Neuron (in vitro differentiated cells): ENCODE measurements around the gene IMMP2L.
"Not testable (repeated sequence)": the region's sequence is repeated elsewhere in the genome, so short reads cannot be mapped to it uniquely, and the experiment has no call there.

ENCODE experiments used
- H2AFZ ChIP-seq: one replicate; pipeline ENCODE4 v1.6.1; 2013; ENCODE audit warnings: low read depth, mild to moderate bottlenecking, inconsistent platforms, low read length, moderate library complexity
- H3K27me3 ChIP-seq: one replicate; pipeline ENCODE4 v1.6.1; 2013; ENCODE audit warnings: low read length; ENCODE audit not compliant: insufficient read depth
- H3K36me3 ChIP-seq: one replicate; pipeline ENCODE4 v1.6.1; 2013; ENCODE audit warnings: low read length; ENCODE audit not compliant: insufficient read depth
- H3K4me1 ChIP-seq: one replicate; pipeline ENCODE4 v1.6.1; 2013; ENCODE audit warnings: low read length; ENCODE audit not compliant: insufficient read depth
- H3K4me3 ChIP-seq: 2 replicates; pipeline ENCODE4 v1.5.1; 2013; ENCODE audit warnings: mild to moderate bottlenecking, low read length, moderate library complexity
- H3K9me3 ChIP-seq: one replicate; pipeline ENCODE4 v1.6.1; 2013; ENCODE audit warnings: low read length

Gene IMMP2L

DNA sequence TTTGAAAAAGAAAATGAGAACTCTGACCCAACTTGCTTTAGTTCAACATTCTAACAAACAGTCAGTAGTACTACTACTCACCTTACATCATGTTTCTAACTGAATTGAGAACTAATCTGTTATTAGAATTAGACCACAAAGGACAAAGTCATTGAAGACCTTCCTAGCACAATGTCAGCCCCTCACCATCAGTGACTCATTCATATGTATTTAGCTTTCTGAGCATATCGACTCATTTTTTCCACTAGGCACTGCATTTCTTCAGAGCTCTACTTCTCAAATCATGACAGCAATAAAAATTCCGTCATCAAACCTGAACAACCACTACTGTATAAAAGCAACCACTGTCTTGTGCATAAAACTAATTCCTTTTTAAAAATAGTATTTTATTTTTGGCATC, 475.8 kb downstream of the IMMP2L start:
- H2AFZ ChIP-seq = no peak overlapping the region
- H3K27me3 ChIP-seq = no peaks in the 10 kb centered on the region
- H3K4me3 ChIP-seq = no peak overlapping the region
- H3K36me3 ChIP-seq = no peaks in the 10 kb centered on the region
- no peaks in the 10 kb centered on the region for H3K9me3 ChIP-seq
- peaks cover 27% of the 10 kb centered on the region for H3K4me1 ChIP-seq

DNA sequence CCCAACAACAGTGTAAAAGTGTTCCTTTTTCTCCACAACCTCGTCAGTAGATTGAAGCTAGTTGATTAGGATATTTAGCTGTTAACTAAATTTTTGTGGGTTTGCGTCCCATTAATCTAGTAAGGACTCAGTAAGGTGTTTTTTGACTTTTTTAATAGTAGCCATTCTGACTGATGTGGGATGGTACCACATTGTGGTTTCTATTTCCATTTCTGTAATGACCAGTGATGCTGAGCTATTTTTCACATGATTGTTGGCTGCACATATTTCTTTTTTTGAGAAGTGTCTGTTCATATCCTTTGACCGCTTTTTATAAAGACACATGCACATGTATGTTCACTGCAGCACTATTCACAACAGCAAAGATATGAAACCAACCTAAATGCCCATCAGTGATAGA, 476.9 kb downstream of the IMMP2L start:
- no peaks in the 10 kb centered on the region for H3K36me3 ChIP-seq
- H3K27me3 ChIP-seq = no peaks in the 10 kb centered on the region
- H3K9me3 ChIP-seq = no peaks in the 10 kb centered on the region
- no peak overlapping the region for H2AFZ ChIP-seq
- no peak overlapping the region for H3K4me3 ChIP-seq
- peaks cover 33% of the 10 kb centered on the region for H3K4me1 ChIP-seq

DNA sequence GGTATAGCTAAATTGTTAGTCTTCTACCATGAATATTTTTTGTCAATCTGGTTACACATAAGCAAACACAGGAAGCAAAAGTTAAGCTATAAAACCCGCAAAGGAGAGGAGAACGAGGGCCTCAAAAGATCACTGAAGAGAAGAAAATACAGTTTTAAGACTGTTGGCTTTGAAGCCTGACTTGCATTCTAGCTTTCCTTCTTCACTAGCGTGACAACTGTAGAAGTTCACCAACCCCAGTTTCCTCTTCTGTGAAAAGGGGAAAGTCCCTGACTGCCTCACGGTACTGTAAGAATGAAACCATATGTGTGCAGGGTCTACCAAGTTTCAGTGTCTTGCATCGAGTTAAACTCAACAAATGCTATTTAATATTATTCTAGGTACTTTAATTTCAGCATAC, 478.9 kb downstream of the IMMP2L start:
- H3K36me3 ChIP-seq = no peaks in the 10 kb centered on the region
- no peaks in the 10 kb centered on the region for H3K27me3 ChIP-seq
- no peak overlapping the region for H3K4me3 ChIP-seq

DNA sequence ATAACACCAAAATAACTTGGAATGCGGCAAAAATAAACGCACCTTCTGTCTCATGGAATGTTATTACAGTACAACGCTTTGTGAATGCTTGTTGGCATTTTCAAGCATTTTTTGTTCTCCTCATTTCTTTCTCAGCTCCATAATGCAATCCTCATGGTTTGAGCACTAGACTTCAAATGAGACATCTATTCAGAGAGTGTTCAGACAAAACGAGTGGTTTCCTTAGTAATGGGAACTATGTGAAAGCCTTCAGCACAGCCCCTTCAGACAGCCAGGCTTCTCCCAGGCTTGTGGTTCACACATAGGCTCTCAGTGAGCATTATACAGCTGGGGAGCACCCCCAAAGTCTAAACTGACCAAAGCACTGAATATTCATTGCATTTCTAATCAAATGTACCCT, 479.9 kb downstream of the IMMP2L start:
- Histone ChIP-seq H3K9me3 (no peaks in the 10 kb centered on the region), H3K4me1 (peaks cover 35% of the 10 kb centered on the region), H3K27me3 (no peaks in the 10 kb centered on the region), H3K4me3 (peak overlapping the region; percentile 15), H2AFZ (peak overlapping the region; percentile 20), H3K36me3 (no peaks in the 10 kb centered on the region)

More for the DNA sequence above, 478.9 kb downstream of the IMMP2L start:
- Histone ChIP-seq H3K9me3 (no peaks in the 10 kb centered on the region), H3K4me1 (peaks cover 33% of the 10 kb centered on the region), H2AFZ (peak overlapping the region; percentile 37)

DNA sequence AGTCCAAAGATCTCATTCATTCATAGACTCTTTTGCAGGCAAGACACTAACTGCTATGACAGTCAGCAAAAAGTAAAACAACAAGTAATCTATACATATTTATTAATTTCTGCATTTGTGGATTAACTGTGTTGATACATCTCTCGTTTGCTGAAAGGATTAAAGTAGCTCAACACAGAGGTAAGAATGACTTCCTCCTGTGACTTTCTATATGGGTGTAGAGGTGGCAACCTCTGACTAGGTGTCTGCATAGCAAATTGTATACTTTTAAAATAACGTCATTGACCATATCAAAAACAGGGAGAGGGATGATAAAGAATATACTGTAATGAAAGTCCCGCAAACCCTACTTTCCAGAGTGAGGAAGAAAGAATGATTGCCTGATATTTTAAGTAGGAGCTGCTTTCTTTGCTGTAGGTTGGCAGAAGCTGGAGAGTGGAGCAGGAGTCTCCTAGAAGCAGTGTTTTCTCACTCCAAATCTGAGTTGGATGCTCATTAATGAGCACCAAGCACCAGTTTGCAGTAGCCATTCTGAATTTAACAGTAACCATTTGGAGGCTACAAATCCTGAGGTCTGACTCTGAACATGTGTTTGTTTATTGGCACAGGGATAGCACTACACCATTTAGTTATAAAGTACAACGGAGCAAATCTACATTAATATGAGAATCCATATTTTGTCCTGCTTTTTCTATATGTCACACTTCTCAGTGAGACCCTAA, 480.6 kb downstream of the IMMP2L start:
- Histone ChIP-seq H3K36me3 (no peaks in the 10 kb centered on the region), H2AFZ (peak overlapping the region; percentile 6), H3K9me3 (no peaks in the 10 kb centered on the region), H3K27me3 (no peaks in the 10 kb centered on the region), H3K4me1 (peaks cover 35% of the 10 kb centered on the region), H3K4me3 (peak overlapping the region; percentile 15)

DNA sequence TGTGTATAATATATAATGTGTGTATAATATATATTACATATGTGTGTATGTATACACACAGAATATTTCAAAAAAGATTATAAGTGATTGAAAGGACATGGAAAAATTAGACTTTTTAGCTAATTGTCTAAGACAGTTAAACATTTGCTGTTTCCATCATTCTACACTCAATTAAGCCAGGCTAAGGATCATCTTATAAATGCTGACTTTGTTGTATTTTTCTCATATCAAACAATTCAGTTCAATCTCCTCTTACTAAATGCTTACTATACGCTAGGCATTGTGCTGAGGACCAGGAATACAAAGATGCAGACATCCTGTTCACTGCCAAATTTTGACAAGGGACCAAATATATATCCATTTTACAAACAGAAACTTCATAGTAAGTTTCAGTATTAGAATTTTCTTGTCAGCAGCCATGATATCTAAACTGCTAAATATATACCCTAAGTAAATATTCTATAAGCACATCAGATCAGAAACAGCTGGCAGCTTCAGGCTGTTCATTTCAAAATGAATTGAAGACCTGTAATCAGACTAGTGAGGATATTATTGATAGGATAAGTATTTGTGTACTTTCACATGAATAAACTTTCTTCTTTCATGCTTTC, 481.7 kb downstream of the IMMP2L start:
- H3K27me3 ChIP-seq = no peaks in the 10 kb centered on the region
- peaks cover 35% of the 10 kb centered on the region for H3K4me1 ChIP-seq
- H3K9me3 ChIP-seq = no peaks in the 10 kb centered on the region
- H3K4me3 ChIP-seq = no peak overlapping the region
- no peak overlapping the region for H2AFZ ChIP-seq
- H3K36me3 ChIP-seq = no peaks in the 10 kb centered on the region

DNA sequence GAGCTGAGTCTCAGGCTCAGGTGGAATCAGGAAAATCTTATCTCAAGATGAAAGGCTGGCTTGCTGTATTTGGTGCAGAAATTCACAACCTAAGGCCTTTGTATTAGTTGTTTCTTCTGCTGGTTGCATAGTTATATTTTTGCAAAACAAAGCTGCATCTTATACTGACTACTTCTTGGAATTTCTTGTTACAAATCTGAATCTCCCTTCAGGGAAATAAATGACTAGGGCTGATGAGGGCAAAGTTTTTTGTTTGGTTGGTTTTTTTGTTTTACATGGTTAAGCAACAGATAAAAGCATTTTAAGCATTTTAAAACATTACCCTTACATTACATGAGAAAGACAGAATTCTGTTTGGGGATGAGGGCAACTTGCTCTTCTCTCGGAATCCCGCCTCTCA, 485.3 kb downstream of the IMMP2L start:
- peaks cover 34% of the 10 kb centered on the region for H3K4me1 ChIP-seq
- H3K9me3 ChIP-seq = no peaks in the 10 kb centered on the region
- H3K27me3 ChIP-seq = no peaks in the 10 kb centered on the region
- H2AFZ ChIP-seq = no peak overlapping the region
- no peaks in the 10 kb centered on the region for H3K36me3 ChIP-seq
- no peak overlapping the region for H3K4me3 ChIP-seq

DNA sequence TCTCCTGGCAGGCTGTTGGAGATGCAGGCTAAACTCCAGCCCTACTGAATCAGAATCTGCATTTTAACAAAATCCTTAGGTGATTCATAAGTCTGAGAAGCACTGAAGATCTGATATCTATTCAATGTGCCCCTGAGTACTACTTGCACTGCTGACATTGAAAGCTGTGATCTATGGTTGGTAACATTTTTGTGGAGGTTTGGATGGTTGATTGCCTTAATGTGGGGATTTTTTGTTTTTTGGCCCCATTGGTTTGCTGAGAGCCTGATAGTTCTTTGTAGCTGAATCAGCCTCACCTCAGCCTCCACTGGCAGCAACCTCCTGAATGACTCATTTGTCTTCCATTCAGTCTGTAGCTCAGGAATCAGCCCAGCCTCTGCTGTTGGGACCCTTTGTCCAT, 486.1 kb downstream of the IMMP2L start:
- H3K27me3 ChIP-seq = no peaks in the 10 kb centered on the region
- no peak overlapping the region for H2AFZ ChIP-seq

DNA sequence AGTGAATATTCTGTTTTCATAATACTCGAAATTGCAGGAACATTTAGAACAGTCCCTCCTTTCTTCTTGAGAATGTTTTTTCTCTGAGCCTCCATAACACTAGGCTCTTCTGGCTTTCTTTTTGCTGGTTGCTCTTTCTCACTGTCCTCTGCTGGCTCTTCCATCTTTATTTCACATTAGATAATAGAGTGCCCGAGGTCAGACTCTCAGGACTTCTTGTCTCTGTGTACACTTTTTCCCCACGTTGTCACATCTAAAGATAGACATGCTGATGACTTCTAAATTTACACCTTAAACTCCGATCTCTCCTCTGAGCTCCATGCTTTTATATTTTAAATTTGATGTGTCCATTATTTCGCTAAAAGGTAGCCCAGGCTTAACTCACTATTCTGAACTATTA, 486.8 kb downstream of the IMMP2L start:
- Histone ChIP-seq H3K27me3 (no peaks in the 10 kb centered on the region), H3K4me3 (no peak overlapping the region), H3K4me1 (peaks cover 19% of the 10 kb centered on the region), H3K36me3 (no peaks in the 10 kb centered on the region), H3K9me3 (no peaks in the 10 kb centered on the region), H2AFZ (no peak overlapping the region)

More for the DNA sequence above, 486.1 kb downstream of the IMMP2L start:
- Histone ChIP-seq H3K9me3 (no peaks in the 10 kb centered on the region), H3K4me3 (no peak overlapping the region), H3K4me1 (peaks cover 26% of the 10 kb centered on the region), H3K36me3 (no peaks in the 10 kb centered on the region)

DNA sequence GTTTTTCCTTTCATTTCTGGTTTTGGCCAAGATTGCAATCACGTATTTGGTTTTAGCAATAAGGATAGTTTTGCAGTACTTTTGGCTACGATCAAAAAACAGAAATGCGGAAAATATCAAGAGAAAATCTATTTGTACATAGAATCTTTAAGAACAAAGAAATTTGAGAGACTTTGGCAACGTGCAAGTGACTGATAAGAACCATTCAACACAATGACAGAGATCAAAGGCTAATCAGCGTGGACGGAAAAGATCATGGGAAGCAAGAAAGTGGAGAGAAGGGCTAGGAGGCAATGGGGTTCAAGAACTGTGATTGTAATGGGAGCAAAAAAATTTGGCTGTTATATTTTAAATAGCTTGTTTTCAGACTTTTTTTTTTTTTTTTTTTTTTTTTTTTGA, 487.5 kb downstream of the IMMP2L start:
- Histone ChIP-seq H3K4me3 (no peak overlapping the region), H3K36me3 (no peaks in the 10 kb centered on the region), H3K4me1 (peaks cover 19% of the 10 kb centered on the region), H3K9me3 (no peaks in the 10 kb centered on the region), H2AFZ (no peak overlapping the region), H3K27me3 (no peaks in the 10 kb centered on the region)

DNA sequence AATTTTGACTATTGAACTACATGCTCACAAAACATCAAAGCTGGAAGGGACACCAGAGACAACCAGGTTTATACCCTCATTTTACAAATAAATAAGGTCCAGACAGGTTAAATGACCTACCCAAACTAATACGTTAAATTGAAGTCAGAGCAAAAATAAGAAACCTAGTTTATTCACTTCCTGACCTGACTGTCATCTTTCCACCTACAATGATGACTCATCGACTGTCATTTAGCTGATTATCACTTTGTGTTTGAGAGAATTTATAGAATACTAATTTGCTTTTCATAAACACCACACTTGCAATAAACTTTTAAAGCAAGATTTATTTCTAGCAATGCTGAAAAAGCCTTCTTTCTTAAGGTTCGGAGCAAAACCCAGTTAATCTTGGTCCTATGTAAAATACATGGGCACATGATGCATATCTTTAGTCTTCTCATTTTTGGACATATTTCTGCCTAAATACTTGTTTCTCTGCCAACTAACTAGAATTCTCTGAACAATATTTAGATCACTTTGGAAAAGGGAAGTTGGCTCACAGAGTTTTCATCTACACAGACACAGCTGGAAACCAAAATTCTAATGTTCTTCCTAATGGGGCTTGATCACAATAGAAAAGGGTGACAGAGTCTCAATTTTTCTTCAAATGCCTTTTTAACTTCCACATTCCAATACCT, 488.1 kb downstream of the IMMP2L start:
- Histone ChIP-seq H2AFZ (no peak overlapping the region), H3K4me1 (peaks cover 19% of the 10 kb centered on the region), H3K27me3 (no peaks in the 10 kb centered on the region), H3K9me3 (no peaks in the 10 kb centered on the region), H3K36me3 (no peaks in the 10 kb centered on the region), H3K4me3 (no peak overlapping the region)

DNA sequence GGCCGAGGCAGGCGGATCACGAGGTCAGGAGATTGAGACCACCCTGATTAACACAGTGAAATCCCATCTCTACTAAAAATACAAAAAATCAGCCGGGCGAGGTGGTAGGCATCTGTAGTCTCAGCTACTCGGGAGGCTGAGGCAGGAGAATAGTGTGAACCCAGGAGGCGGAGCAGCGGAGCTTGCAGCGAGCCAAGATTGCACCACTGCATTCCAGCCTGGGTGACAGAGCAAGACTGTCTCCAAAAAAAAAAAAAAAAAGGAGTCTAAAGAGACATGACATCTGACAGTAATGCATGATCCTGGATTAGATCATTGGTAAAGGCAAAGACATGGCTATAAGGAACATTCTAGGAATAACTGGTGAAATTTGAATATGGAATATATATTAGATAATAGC, 489.6 kb downstream of the IMMP2L start:
- not testable (repeated sequence) for H3K4me3 ChIP-seq, H3K27me3 ChIP-seq, H3K9me3 ChIP-seq, H2AFZ ChIP-seq, H3K36me3 ChIP-seq
- peaks cover 18% of the 10 kb centered on the region for H3K4me1 ChIP-seq

DNA sequence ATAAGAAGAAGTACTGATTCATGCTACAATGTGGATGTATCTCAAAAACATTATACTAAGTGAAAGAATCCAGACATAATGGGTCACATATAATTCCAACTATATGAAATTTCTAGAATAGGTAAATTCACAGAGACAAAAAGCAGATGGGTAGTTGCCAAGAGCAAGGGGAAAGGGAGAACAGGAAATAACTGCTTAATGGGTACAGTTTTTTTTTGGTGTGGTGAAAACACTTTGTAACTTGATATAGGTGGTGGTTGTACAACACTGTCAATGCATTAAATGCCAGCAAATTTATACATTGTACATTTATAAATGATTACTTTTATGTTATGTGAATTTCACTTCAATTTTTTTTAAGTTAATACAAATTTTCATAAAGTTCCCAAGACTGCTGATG, 490.7 kb downstream of the IMMP2L start:
- Histone ChIP-seq H3K4me1 (peaks cover 16% of the 10 kb centered on the region), H3K36me3 (no peaks in the 10 kb centered on the region), H2AFZ (no peak overlapping the region), H3K9me3 (no peaks in the 10 kb centered on the region), H3K4me3 (no peak overlapping the region), H3K27me3 (no peaks in the 10 kb centered on the region)
